Measurements from ENCODE around the gene ACTR2.
"Not testable (repeated sequence)": the region's sequence is repeated elsewhere in the genome, so short reads cannot be mapped to it uniquely, and the experiment has no call there.

ACTR2 gene

GRCh38 chr2:65311049-65311448 lies 83.4 kb downstream of the ACTR2 start:
- no peak overlapping the region for H3K4me3 ChIP-seq (ENCODE audit: low read depth, low read length)

GRCh38 chr2:65311596-65311995 lies 84.0 kb downstream of the ACTR2 start:
- no peak overlapping the region for H3K4me3 ChIP-seq (ENCODE audit: low read depth, low read length)

GRCh38 chr2:65313126-65313953 lies 85.7 kb downstream of the ACTR2 start:
- no peak overlapping the region for H3K4me3 ChIP-seq (ENCODE audit: low read depth, low read length)

GRCh38 chr2:65313954-65314256 lies 86.3 kb downstream of the ACTR2 start:
- H3K4me3 ChIP-seq (ENCODE audit: low read depth, low read length), result no peak overlapping the region

GRCh38 chr2:65314801-65315441 lies 87.3 kb downstream of the ACTR2 start:
- no peak overlapping the region for H3K4me3 ChIP-seq (ENCODE audit: low read depth, low read length)

GRCh38 chr2:65316072-65316471 lies 88.4 kb downstream of the ACTR2 start:
- H3K4me3 ChIP-seq (ENCODE audit: low read depth, low read length), result no peak overlapping the region

- not testable (repeated sequence) for H3K4me3 ChIP-seq (ENCODE audit: low read depth, low read length)
Observed at GRCh38 chr2:65317351-65317750, 89.7 kb downstream of the ACTR2 start.

- no peak overlapping the region for H3K4me3 ChIP-seq (ENCODE audit: low read depth, low read length)
Observed at GRCh38 chr2:65317841-65318240, 90.2 kb downstream of the ACTR2 start.

GRCh38 chr2:65319072-65319673 lies 91.5 kb downstream of the ACTR2 start:
- H3K4me3 ChIP-seq (ENCODE audit: low read depth, low read length), result no peak overlapping the region

GRCh38 chr2:65319674-65320041 lies 92.0 kb downstream of the ACTR2 start:
- H3K4me3 ChIP-seq (ENCODE audit: low read depth, low read length), result no peak overlapping the region

GRCh38 chr2:65320042-65320725 lies 92.6 kb downstream of the ACTR2 start:
- no peak overlapping the region for H3K4me3 ChIP-seq (ENCODE audit: low read depth, low read length)
